CD1c-positive myeloid dendritic cell (primary cell): Measurements from ENCODE around the gene TENM4.
"Not testable (repeated sequence)": the region's sequence is repeated elsewhere in the genome, so short reads cannot be mapped to it uniquely, and the experiment has no call there.

Experiments used
- DNase-seq: peaks from one replicate; pipeline ENCODE4 v3.0.0-alpha.2; 2016; ENCODE audit errors: extremely low spot score

Gene TENM4

DNA sequence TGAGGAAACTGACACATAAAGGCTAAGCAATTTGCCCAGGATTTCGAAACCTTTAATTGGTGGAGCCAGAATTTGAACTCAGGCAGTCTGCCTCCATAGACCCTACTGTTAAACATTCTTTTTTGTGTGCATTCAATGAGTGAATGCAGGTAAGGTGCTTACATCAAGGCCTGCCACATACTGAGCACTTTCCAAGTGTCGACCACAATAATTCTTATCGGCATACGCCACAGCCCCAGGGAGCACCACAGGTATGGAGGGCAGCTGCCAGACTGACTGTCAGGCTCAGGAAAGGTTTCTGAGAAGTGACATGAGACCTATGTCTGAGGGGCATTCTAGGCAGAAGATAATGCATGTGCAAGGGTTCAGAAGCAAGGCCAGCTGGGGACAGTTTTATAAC is 531.4 kb downstream of the TENM4 start:
- no peak for DNase-seq

DNA sequence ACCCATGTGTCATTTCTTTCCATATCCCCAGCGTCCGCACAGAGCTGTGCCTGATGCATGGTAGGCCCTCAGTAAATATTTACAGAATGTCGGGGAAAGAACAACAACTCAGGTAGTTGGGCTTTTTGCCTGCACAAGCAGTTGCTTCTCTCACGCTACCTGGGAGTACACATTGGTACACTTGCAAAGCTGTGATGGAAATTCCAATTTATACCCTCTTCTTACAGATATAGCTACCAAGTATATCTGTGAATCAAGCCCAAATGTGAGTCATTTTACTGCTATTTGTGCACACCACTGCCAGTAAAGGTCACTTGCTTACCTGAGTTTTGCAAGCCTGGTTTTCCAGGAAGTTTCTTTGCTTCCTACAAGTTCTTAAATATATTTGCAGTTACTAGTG is 533.2 kb downstream of the TENM4 start:
- no peak for DNase-seq

DNA sequence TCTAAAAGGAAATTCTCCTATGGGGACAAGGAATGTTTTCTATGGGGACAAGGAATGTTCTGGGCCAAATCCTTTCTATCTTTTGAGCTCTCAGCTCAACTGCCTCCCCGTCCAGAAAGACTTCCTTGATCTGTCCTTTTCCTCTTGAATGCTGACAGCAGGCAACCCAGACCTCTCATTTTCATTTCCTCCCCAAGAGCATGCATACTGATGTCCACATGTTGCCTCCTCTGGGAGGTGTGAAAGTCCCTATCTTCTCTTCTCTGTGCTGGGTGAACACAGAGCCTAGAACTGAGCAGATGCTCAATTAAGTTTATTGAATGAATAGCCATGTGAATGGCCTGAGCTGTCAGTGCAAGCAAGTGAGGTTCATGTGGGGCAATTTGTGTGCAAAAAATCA is 534.3 kb downstream of the TENM4 start:
- DNase-seq, result no peak

GRCh38 chr11:78905756-78906155 is 535.1 kb downstream of the TENM4 start:
- DNase-seq, result no peak

- DNase-seq, result no peak
Observed at GRCh38 chr11:78902771-78903507, 537.9 kb downstream of the TENM4 start.

DNA sequence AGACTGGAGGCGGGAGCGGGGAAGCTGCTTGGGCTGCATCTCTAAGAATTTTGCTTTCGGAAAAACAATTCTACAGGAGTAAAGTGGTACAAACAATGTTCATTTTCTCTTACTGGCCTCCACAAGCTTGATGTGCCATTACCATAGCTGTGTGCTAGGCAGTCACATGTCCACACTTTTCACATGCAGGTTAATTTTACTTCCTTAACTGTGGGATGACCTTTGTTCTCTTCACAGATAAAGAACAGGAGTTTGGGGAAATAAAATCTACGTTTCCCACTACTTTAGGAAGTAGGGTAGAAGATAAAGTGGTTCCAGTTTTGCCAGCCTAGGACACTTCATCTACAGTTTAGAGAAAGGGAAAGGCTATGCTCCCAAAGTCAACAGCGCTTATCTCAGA is 539.0 kb downstream of the TENM4 start:
- DNase-seq, result no peak

GRCh38 chr11:78898266-78898775 is 542.5 kb downstream of the TENM4 start:
- no peak for DNase-seq

DNA sequence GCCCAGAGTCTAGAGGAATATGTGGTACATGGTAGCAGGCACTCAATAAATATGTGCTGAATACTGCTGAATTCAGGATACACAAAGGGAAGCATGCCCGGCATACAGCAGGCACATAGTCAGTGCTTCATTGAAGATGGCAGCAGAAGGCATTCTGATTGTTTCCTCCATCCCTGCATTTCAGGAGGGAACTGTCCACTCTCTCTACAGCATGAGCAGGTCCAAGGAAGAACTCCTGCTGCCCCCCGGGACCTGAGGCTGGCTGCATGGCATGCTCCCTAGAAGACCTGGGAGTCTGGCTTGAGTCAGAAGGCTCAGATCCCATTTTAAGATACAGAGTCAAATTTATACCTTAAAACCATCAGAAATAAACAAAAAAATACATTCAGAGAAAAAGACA is 546.8 kb downstream of the TENM4 start:
- no peak for DNase-seq

- DNase-seq, result no peak
Observed at GRCh38 chr11:78889698-78890097, 551.1 kb downstream of the TENM4 start.

- DNase-seq, result no peak
Observed at GRCh38 chr11:78886616-78887015, 554.2 kb downstream of the TENM4 start.

DNA sequence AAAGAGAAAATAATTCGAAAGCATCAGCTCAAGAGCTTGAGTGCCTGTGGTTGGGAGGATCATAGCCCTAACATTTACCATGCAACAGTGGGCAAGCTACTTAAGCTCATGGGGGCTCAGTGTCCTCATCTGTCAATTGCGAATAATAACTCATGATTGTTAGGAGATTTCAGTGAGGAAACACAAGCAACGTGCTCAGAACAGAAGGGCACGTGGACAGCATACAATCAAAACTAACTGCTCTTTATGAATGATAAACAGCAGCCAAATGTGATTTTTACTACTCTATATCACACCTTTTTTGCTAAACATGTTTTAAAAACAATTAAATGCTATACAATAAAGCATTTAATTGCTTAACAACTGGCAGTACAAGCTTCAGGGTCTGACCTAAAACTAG is 556.1 kb downstream of the TENM4 start:
- no peak for DNase-seq

GRCh38 chr11:78883506-78883905 is 557.3 kb downstream of the TENM4 start:
- DNase-seq, result no peak

- not testable (repeated sequence) for DNase-seq
Observed at GRCh38 chr11:78879094-78879980, 561.5 kb downstream of the TENM4 start.

GRCh38 chr11:78878631-78879030 is 562.2 kb downstream of the TENM4 start:
- no peak for DNase-seq

- DNase-seq, result no peak
Observed at GRCh38 chr11:78876676-78877075, 564.2 kb downstream of the TENM4 start.

DNA sequence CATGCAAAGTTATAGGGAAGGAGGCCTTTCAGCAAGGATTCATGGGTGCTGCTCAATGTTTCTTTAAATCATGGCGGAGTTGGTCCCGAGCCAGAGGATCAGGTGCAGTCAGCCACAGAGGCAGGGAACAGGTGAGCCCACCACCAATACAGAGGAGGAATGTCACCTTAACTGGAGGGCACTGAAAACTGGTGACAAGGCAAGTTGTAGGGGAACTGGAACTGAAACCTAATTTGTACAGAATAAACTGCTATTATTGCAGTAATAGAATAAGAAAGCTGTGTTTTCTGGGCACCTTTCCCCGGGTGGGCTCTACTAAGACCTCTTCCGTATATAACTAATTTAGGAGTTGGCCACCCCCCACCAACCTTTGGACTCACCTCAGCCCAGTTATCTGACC is 570.2 kb downstream of the TENM4 start:
- DNase-seq, result no peak

- no peak for DNase-seq
Observed at GRCh38 chr11:78869293-78869692, 571.5 kb downstream of the TENM4 start.

GRCh38 chr11:78868563-78868962 is 572.3 kb downstream of the TENM4 start:
- DNase-seq, result no peak

DNA sequence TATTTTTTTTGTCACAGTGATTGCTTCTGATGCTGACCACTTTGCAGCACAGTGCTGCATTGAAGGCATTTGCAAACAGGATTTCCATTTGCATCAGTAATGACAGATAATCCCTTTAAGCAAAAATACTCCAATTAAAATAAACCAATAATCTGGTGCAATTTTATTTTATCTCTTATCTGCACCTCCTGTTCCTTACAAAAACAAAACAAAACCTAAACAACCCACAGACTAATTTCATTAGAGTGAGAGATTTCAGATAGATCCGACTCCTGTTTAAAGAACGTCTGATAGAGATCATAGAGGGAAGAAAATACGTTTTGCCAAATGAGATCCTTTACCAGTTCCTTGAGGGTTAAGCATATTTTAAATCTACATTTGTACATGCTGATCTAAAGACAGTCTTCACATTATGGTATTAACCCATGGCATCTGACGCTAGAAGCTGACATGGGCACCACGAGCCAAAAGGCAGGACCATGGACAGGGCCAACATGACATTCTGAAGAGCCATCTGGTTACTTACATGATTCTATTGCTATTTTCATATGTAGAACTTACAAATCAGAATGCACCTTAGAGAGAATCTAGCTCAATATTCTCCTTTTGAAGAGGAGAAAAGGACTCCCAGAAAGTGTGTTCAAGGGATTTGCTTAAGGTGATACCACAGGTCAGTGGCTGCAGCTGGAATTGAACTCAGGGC is 580.0 kb downstream of the TENM4 start:
- DNase-seq, result no peak

- DNase-seq, result no peak
Observed at GRCh38 chr11:78857688-78858087, 583.1 kb downstream of the TENM4 start.

DNA sequence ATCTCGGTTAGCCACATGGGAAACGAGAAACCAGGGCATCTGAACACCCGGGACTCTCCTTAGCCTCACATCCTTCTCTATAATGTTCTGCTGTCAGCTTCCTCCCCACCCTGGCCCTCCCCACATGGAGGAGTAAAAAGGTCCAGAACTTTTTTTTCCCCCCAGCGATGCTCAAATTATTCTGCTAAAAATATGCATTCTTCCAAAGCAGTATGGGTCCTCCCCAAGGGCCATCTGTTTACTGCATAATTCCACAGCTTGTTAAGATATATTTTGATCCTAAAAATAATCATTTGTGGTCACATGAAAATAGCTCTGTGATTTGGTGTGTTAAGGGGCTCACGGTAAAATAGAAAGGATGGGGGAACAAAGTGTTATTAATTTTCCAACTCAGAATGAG is 584.6 kb downstream of the TENM4 start:
- DNase-seq, result no peak

GRCh38 chr11:78855116-78855515 is 585.7 kb downstream of the TENM4 start:
- DNase-seq, result no peak
